Measurements from ENCODE around the gene NAGPA.

Gene NAGPA

GRCh38 chr16:5026664-5027063 is 7.1 kb downstream of the NAGPA start:
- H3K4me1 Mint-ChIP-seq (ENCODE audit: low read depth) = no peaks in the 10 kb centered on the region
- H3K27ac Mint-ChIP-seq = no peak overlapping the region
- H3K27me3 Mint-ChIP-seq = no peaks in the 10 kb centered on the region
- no peaks in the 10 kb centered on the region for H3K9me3 Mint-ChIP-seq
- H3K36me3 Mint-ChIP-seq (ENCODE audit: low read depth) = peaks cover 48% of the 10 kb centered on the region
- no peak for DNase-seq
- H3K4me3 Mint-ChIP-seq = no peak overlapping the region

- no peak for DNase-seq
- peaks cover 39% of the 10 kb centered on the region for H3K36me3 Mint-ChIP-seq (ENCODE audit: low read depth)
- no peaks in the 10 kb centered on the region for H3K9me3 Mint-ChIP-seq
- no peaks in the 10 kb centered on the region for H3K27me3 Mint-ChIP-seq
- H3K4me3 Mint-ChIP-seq = no peak overlapping the region
- H3K27ac Mint-ChIP-seq = no peak overlapping the region
- H3K4me1 Mint-ChIP-seq (ENCODE audit: low read depth) = no peaks in the 10 kb centered on the region
These were observed 8.5 kb downstream of the NAGPA start for GRCh38 chr16:5025171-5025632.

- H3K9me3 Mint-ChIP-seq = no peaks in the 10 kb centered on the region
These were observed 9.1 kb downstream of the NAGPA start for GRCh38 chr16:5024632-5025031.

GRCh38 chr16:5022521-5022920 is 11.2 kb downstream of the NAGPA start:
- DNase-seq = no peak
- Mint-ChIP-seq H3K4me3 (no peak overlapping the region), H3K36me3 (ENCODE audit: low read depth) (peaks cover 17% of the 10 kb centered on the region), H3K9me3 (no peaks in the 10 kb centered on the region), H3K27ac (no peak overlapping the region), H3K4me1 (ENCODE audit: low read depth) (no peaks in the 10 kb centered on the region), H3K27me3 (no peaks in the 10 kb centered on the region)

More at GRCh38 chr16:5024632-5025031, 9.1 kb downstream of the NAGPA start:
- Mint-ChIP-seq H3K27me3 (no peaks in the 10 kb centered on the region), H3K4me1 (ENCODE audit: low read depth) (no peaks in the 10 kb centered on the region), H3K4me3 (no peak overlapping the region), H3K27ac (no peak overlapping the region), H3K36me3 (ENCODE audit: low read depth) (peaks cover 35% of the 10 kb centered on the region)
- no peak for DNase-seq

GRCh38 chr16:5020551-5020950 is 13.2 kb downstream of the NAGPA start:
- Mint-ChIP-seq H3K4me1 (ENCODE audit: low read depth) (no peaks in the 10 kb centered on the region), H3K4me3 (no peak overlapping the region), H3K27ac (no peak overlapping the region), H3K36me3 (ENCODE audit: low read depth) (peaks cover 10% of the 10 kb centered on the region), H3K9me3 (no peaks in the 10 kb centered on the region), H3K27me3 (peaks cover 4% of the 10 kb centered on the region)
- no peak for DNase-seq

GRCh38 chr16:5019775-5020174 is 14.0 kb downstream of the NAGPA start:
- no peaks in the 10 kb centered on the region for H3K4me1 Mint-ChIP-seq (ENCODE audit: low read depth)
- peaks cover 5% of the 10 kb centered on the region for H3K36me3 Mint-ChIP-seq (ENCODE audit: low read depth)
- H3K27ac Mint-ChIP-seq = no peak overlapping the region
- H3K4me3 Mint-ChIP-seq = no peak overlapping the region
- no peaks in the 10 kb centered on the region for H3K9me3 Mint-ChIP-seq
- H3K27me3 Mint-ChIP-seq = peaks cover 4% of the 10 kb centered on the region
- no peak for DNase-seq

GRCh38 chr16:5018793-5019192 is 14.9 kb downstream of the NAGPA start:
- DNase-seq = no peak
- Mint-ChIP-seq H3K4me1 (ENCODE audit: low read depth) (no peaks in the 10 kb centered on the region), H3K36me3 (ENCODE audit: low read depth) (no peaks in the 10 kb centered on the region), H3K4me3 (no peak overlapping the region), H3K27ac (no peak overlapping the region), H3K27me3 (peaks cover 4% of the 10 kb centered on the region), H3K9me3 (no peaks in the 10 kb centered on the region)

GRCh38 chr16:5017678-5017969 is 16.1 kb downstream of the NAGPA start:
- H3K27me3 Mint-ChIP-seq = peaks cover 4% of the 10 kb centered on the region
- no peaks in the 10 kb centered on the region for H3K4me1 Mint-ChIP-seq (ENCODE audit: low read depth)
- H3K9me3 Mint-ChIP-seq = no peaks in the 10 kb centered on the region
- no peaks in the 10 kb centered on the region for H3K36me3 Mint-ChIP-seq (ENCODE audit: low read depth)
- DNase-seq = no peak
- no peak overlapping the region for H3K27ac Mint-ChIP-seq
- H3K4me3 Mint-ChIP-seq = no peak overlapping the region

GRCh38 chr16:5016967-5017677 is 16.6 kb downstream of the NAGPA start:
- Mint-ChIP-seq H3K27me3 (peaks cover 4% of the 10 kb centered on the region), H3K9me3 (no peaks in the 10 kb centered on the region), H3K4me3 (no peak overlapping the region), H3K27ac (no peak overlapping the region), H3K4me1 (ENCODE audit: low read depth) (no peaks in the 10 kb centered on the region), H3K36me3 (ENCODE audit: low read depth) (no peaks in the 10 kb centered on the region)
- DNase-seq = no peak

- no peaks in the 10 kb centered on the region for H3K36me3 Mint-ChIP-seq (ENCODE audit: low read depth)
- H3K27me3 Mint-ChIP-seq = peaks cover 4% of the 10 kb centered on the region
- H3K9me3 Mint-ChIP-seq = no peaks in the 10 kb centered on the region
- no peak overlapping the region for H3K27ac Mint-ChIP-seq
- H3K4me3 Mint-ChIP-seq = no peak overlapping the region
- H3K4me1 Mint-ChIP-seq (ENCODE audit: low read depth) = no peaks in the 10 kb centered on the region
- DNase-seq = no peak
These were observed 17.8 kb downstream of the NAGPA start for GRCh38 chr16:5015887-5016286.

GRCh38 chr16:5015351-5015750 is 18.4 kb downstream of the NAGPA start:
- H3K4me1 Mint-ChIP-seq (ENCODE audit: low read depth) = no peaks in the 10 kb centered on the region
- peaks cover 4% of the 10 kb centered on the region for H3K27me3 Mint-ChIP-seq
- H3K27ac Mint-ChIP-seq = no peak overlapping the region
- DNase-seq = no peak
- no peak overlapping the region for H3K4me3 Mint-ChIP-seq
- H3K36me3 Mint-ChIP-seq (ENCODE audit: low read depth) = no peaks in the 10 kb centered on the region
- H3K9me3 Mint-ChIP-seq = no peaks in the 10 kb centered on the region

- H3K27ac Mint-ChIP-seq = no peak overlapping the region
- H3K4me1 Mint-ChIP-seq (ENCODE audit: low read depth) = no peaks in the 10 kb centered on the region
- no peak overlapping the region for H3K4me3 Mint-ChIP-seq
- no peaks in the 10 kb centered on the region for H3K36me3 Mint-ChIP-seq (ENCODE audit: low read depth)
- peaks cover 12% of the 10 kb centered on the region for H3K27me3 Mint-ChIP-seq
- no peak for DNase-seq
- H3K9me3 Mint-ChIP-seq = no peaks in the 10 kb centered on the region
These were observed 20.8 kb downstream of the NAGPA start for GRCh38 chr16:5012887-5013286.

- no peak overlapping the region for H3K27ac Mint-ChIP-seq
- H3K36me3 Mint-ChIP-seq (ENCODE audit: low read depth) = no peaks in the 10 kb centered on the region
- DNase-seq = no peak
- H3K4me3 Mint-ChIP-seq = no peak overlapping the region
- no peaks in the 10 kb centered on the region for H3K9me3 Mint-ChIP-seq
- H3K4me1 Mint-ChIP-seq (ENCODE audit: low read depth) = no peaks in the 10 kb centered on the region
- peaks cover 9% of the 10 kb centered on the region for H3K27me3 Mint-ChIP-seq
These were observed 22.1 kb downstream of the NAGPA start for GRCh38 chr16:5011637-5012036.

GRCh38 chr16:5010576-5011329 is 23.0 kb downstream of the NAGPA start:
- no peak for DNase-seq
- H3K27me3 Mint-ChIP-seq = peaks cover 8% of the 10 kb centered on the region
- no peaks in the 10 kb centered on the region for H3K9me3 Mint-ChIP-seq
- no peak overlapping the region for H3K4me3 Mint-ChIP-seq
- H3K27ac Mint-ChIP-seq = no peak overlapping the region
- H3K4me1 Mint-ChIP-seq (ENCODE audit: low read depth) = no peaks in the 10 kb centered on the region
- H3K36me3 Mint-ChIP-seq (ENCODE audit: low read depth) = no peaks in the 10 kb centered on the region

GRCh38 chr16:5008311-5008731 is 25.4 kb downstream of the NAGPA start:
- no peak overlapping the region for H3K4me3 Mint-ChIP-seq
- peaks cover 16% of the 10 kb centered on the region for H3K27me3 Mint-ChIP-seq
- no peaks in the 10 kb centered on the region for H3K36me3 Mint-ChIP-seq (ENCODE audit: low read depth)
- H3K4me1 Mint-ChIP-seq (ENCODE audit: low read depth) = no peaks in the 10 kb centered on the region
- DNase-seq = no peak
- H3K27ac Mint-ChIP-seq = no peak overlapping the region
- H3K9me3 Mint-ChIP-seq = no peaks in the 10 kb centered on the region
